Measurements from ENCODE around the gene SUGCT. TPM values are rescaled to one million over a fixed set of nuclear protein-coding genes. Genes with fewer than 3 reads are reported as not detected.

The SUGCT gene
- total and polyA plus RNA-seq, 2 of the 8 experiments (the other 6 are each of a cell fraction or from before 2014, with no cell fraction given), result 2.8 to 5.4 TPM

DNA sequence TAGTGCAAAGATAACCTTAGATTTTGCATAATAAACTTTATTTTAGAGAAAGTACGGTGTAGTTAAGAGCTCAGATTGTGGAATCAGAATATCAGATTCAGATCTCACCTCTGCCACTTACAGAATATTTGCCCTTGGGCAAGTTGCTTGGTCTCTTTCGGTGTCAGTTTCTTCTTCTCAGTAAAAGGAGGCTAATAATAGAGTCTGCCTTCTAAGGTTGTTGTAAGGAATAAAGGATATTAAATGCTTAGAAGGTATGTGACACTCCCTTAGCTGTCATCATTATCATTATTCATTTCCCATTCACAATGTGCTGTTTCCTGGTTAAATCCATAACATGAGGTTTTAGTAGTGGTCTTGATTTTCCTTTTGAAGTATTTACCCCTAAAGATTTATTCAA lies 42.6 kb upstream of the SUGCT start:
- Histone ChIP-seq H3K4ac (replicated peaks; ENCODE audit: insufficient read length, low read depth, low read length) (no peak overlapping the region), H3K18ac (ENCODE audit: extremely low read depth, low read length) (no peak overlapping the region), H4K20me1 (replicated peaks in 1 of 2; ENCODE audit: control insufficient read depth in 1 of 2, insufficient read depth in 2 of 2, low read length in 2 of 2) (peaks cover 0 to 2% of the 10 kb centered on the region in 2 experiments), H3K9ac (replicated peaks in 1 of 4; ENCODE audit: extremely low read depth in 1 of 4, low read depth in 3 of 4, low read length in 3 of 4) (no peak overlapping the region), H3K56ac (replicated peaks; ENCODE audit: insufficient read length, low read depth, low read length) (no peak overlapping the region), H2BK5ac (ENCODE audit: low read depth, low read length) (no peak overlapping the region), H3K79me2 (ENCODE audit: control insufficient read depth in 1 of 2, insufficient read depth in 2 of 2, low read length in 2 of 2) (no peaks in the 10 kb centered on the region), H2AK5ac (ENCODE audit: low read depth, low read length) (no peak overlapping the region), H3K23ac (ENCODE audit: insufficient read length) (no peak overlapping the region), H3K27ac (ENCODE audit: low read depth, low read length) (no peak overlapping the region), H3K9me3 (ENCODE audit: insufficient read depth in 2 of 2, low read depth in 1 of 2, low read length in 1 of 2) (no peaks in the 10 kb centered on the region), H2BK20ac (ENCODE audit: low read length) (no peak overlapping the region), H3K79me1 (ENCODE audit: low read depth, low read length) (no peaks in the 10 kb centered on the region), H3K36me3 (ENCODE audit: control insufficient read depth in 2 of 4, insufficient read depth in 4 of 4, low read length in 3 of 4) (peaks cover 7 to 39% (median 22%) of the 10 kb centered on the region in 4 experiments; a peak in 7 of 8 replicates), H2AFZ (ENCODE audit: low read length) (no peak overlapping the region), H4K8ac (ENCODE audit: extremely low read depth, insufficient read depth, low read length) (no peak overlapping the region), H3K23me2 (ENCODE audit: low read depth, low read length) (no peaks in the 10 kb centered on the region; the same call in 1 of the 2 replicates), H2BK15ac (ENCODE audit: low read length) (no peak overlapping the region), H4K91ac (replicated peaks; ENCODE audit: insufficient read length, low read length) (no peak overlapping the region), H3K27me3 (replicated peaks in 1 of 4; ENCODE audit: control insufficient read depth in 3 of 4, extremely low read depth in 1 of 4, insufficient read depth in 3 of 4, low read length in 3 of 4) (no peaks in the 10 kb centered on the region), H3K4me2 (ENCODE audit: insufficient read depth in 1 of 2, low read depth in 2 of 2, low read length in 2 of 2) (no peak overlapping the region), H4K5ac (ENCODE audit: insufficient read length, low read depth, low read length) (no peak overlapping the region), H3K14ac (ENCODE audit: insufficient read length) (no peak overlapping the region), H3K4me3 (ENCODE audit: extremely low read depth in 1 of 4, insufficient read depth in 2 of 4, low read depth in 3 of 4, low read length in 4 of 4) (no peak overlapping the region), H2BK12ac (ENCODE audit: low read depth, low read length) (no peak overlapping the region), H3K4me1 (replicated peaks in 1 of 4; ENCODE audit: control insufficient read depth in 3 of 4, insufficient read depth in 4 of 4, low read length in 3 of 4) (peaks cover 0 to 4% (median 2%) of the 10 kb centered on the region in 4 experiments; a peak in 4 of 7 replicates), H2BK120ac (replicated peaks; ENCODE audit: low read depth, low read length) (no peak overlapping the region)
- FAIRE-seq, result no peak
- WGBS, 2 experiments (ENCODE audit: extremely low coverage in 1 of 2, insufficient coverage in 1 of 2, insufficient read length in 1 of 2, insufficient replicate concordance in 2 of 2, low coverage in 1 of 2, low lambda C conversion rate in 2 of 2, missing lambda C conversion rate in 1 of 2), result 84% methylated on average over 2 of the region's 2 CpGs; no CpG with 5 or more reads in 1 of the 2 experiments
- CTCF ChIA-PET (ENCODE audit: partially characterized antibody), result interaction anchor here (0.7 kb wide), 2 partner anchors 191 to 262 kb away, joined by 3 read pairs; no protein-coding TSS in a partner anchor
- POLR2A ChIA-PET (ENCODE audit: partially characterized antibody), result no interaction called here
- DNase-seq (ENCODE audit: low read depth in 1 of 2, low spot score in 2 of 2), result no peak
- TF ChIP-seq ZNF274 (IDR thresholded peaks at IDR 0.05; ENCODE audit: borderline replicate concordance, extremely low read depth, low read length) (no peak), PHF8 (conservative IDR thresholded peaks at IDR 0.05; ENCODE audit: low read depth, low read length) (no peak), GTF2F1 (IDR thresholded peaks at IDR 0.05; ENCODE audit: borderline replicate concordance, low read depth, low read length) (no peak)
